IgD-negative memory B cell (primary cell): ENCODE data around the gene ADD1. TPM values are rescaled to one million over a fixed set of nuclear protein-coding genes. Genes with fewer than 3 reads are reported as not detected.

ENCODE experiments used
- H3K27ac Mint-ChIP-seq, 3 donors: one replicate each; pipeline ENCODE4 v1.8.0; 2020 to 2022; ENCODE audit warnings: mild to moderate bottlenecking in 3 of 3, mixed read lengths in 3 of 3, moderate library complexity in 1 of 3
- H3K27me3 Mint-ChIP-seq: one replicate; pipeline ENCODE4 v1.8.0; 2021; ENCODE audit warnings: mixed read lengths
- H3K36me3 Mint-ChIP-seq: one replicate; pipeline ENCODE4 v1.8.0; 2020; ENCODE audit warnings: mild to moderate bottlenecking, mixed read lengths
- H3K4me1 Mint-ChIP-seq, 3 donors: one replicate each; pipeline ENCODE4 v1.8.0; 2020 to 2022; ENCODE audit warnings: mixed read lengths in 3 of 3, mild to moderate bottlenecking in 1 of 3
- H3K4me3 Mint-ChIP-seq, 4 donors: one replicate each; pipeline ENCODE4 v1.8.0; 2020 to 2022; ENCODE audit warnings: mild to moderate bottlenecking in 4 of 4, mixed read lengths in 4 of 4, moderate library complexity in 3 of 4
- H3K9me3 Mint-ChIP-seq, 3 donors: one replicate each; pipeline ENCODE4 v1.8.0; 2020 to 2021; ENCODE audit warnings: mixed read lengths in 3 of 3, mild to moderate bottlenecking in 1 of 3
- polyA plus RNA-seq: library from polyadenylated mRNA; unstranded; fragments of 300-500 nt; fragmentation: Illumina TruSeq; gene quantifications from one replicate; pipeline ENCODE4 v1.2.3, GENCODE V29; 2021

ADD1 gene
- polyA plus RNA-seq, 1 donor from 2014 or later = 300 TPM

GRCh38 chr4:2924765-2925301, 81.2 kb downstream of the ADD1 start:
- Mint-ChIP-seq H3K27me3 (no peaks in the 10 kb centered on the region), H3K36me3 (peaks cover 19% of the 10 kb centered on the region), H3K4me1 (peaks cover 33 to 39% (median 36%) of the 10 kb centered on the region in 3 donors), H3K4me3 (peak overlapping the region in 1 of 4 donors; percentile 48), H3K27ac (peak overlapping the region; percentile 47 to 99 (median 53)), H3K9me3 (peaks cover 0 to 2% (median 1%) of the 10 kb centered on the region in 3 donors)

- Mint-ChIP-seq H3K4me3 (no peak overlapping the region), H3K27ac (peak overlapping the region in 2 of 3 donors; percentile 47 to 99), H3K4me1 (peaks cover 26 to 33% (median 31%) of the 10 kb centered on the region in 3 donors), H3K27me3 (no peaks in the 10 kb centered on the region), H3K36me3 (peaks cover 12% of the 10 kb centered on the region), H3K9me3 (peaks cover 0 to 1% (median 0%) of the 10 kb centered on the region in 3 donors)
Measured at GRCh38 chr4:2925496-2925895, 81.9 kb downstream of the ADD1 start.

- Mint-ChIP-seq H3K9me3 (peaks cover 0 to 1% (median 0%) of the 10 kb centered on the region in 3 donors), H3K27me3 (no peaks in the 10 kb centered on the region), H3K4me3 (no peak overlapping the region), H3K36me3 (peaks cover 8% of the 10 kb centered on the region), H3K4me1 (peaks cover 22 to 31% (median 28%) of the 10 kb centered on the region in 3 donors), H3K27ac (peak overlapping the region; percentile 19 to 59 (median 42))
Measured at GRCh38 chr4:2925931-2926860, 82.6 kb downstream of the ADD1 start.

GRCh38 chr4:2927016-2927695, 83.5 kb downstream of the ADD1 start:
- Mint-ChIP-seq H3K4me3 (no peak overlapping the region), H3K9me3 (no peaks in the 10 kb centered on the region), H3K36me3 (peaks cover 5% of the 10 kb centered on the region), H3K27me3 (no peaks in the 10 kb centered on the region), H3K4me1 (peaks cover 21 to 29% (median 25%) of the 10 kb centered on the region in 3 donors), H3K27ac (peak overlapping the region in 2 of 3 donors; percentile 39 to 98)

GRCh38 chr4:2927696-2928075, 84.0 kb downstream of the ADD1 start:
- peaks cover 21 to 28% (median 21%) of the 10 kb centered on the region in 3 donors for H3K4me1 Mint-ChIP-seq
- no peaks in the 10 kb centered on the region for H3K27me3 Mint-ChIP-seq
- H3K36me3 Mint-ChIP-seq = peaks cover 3% of the 10 kb centered on the region
- peak overlapping the region in 2 of 3 donors; percentile 12 to 98 for H3K27ac Mint-ChIP-seq
- H3K9me3 Mint-ChIP-seq = no peaks in the 10 kb centered on the region
- H3K4me3 Mint-ChIP-seq = no peak overlapping the region

DNA sequence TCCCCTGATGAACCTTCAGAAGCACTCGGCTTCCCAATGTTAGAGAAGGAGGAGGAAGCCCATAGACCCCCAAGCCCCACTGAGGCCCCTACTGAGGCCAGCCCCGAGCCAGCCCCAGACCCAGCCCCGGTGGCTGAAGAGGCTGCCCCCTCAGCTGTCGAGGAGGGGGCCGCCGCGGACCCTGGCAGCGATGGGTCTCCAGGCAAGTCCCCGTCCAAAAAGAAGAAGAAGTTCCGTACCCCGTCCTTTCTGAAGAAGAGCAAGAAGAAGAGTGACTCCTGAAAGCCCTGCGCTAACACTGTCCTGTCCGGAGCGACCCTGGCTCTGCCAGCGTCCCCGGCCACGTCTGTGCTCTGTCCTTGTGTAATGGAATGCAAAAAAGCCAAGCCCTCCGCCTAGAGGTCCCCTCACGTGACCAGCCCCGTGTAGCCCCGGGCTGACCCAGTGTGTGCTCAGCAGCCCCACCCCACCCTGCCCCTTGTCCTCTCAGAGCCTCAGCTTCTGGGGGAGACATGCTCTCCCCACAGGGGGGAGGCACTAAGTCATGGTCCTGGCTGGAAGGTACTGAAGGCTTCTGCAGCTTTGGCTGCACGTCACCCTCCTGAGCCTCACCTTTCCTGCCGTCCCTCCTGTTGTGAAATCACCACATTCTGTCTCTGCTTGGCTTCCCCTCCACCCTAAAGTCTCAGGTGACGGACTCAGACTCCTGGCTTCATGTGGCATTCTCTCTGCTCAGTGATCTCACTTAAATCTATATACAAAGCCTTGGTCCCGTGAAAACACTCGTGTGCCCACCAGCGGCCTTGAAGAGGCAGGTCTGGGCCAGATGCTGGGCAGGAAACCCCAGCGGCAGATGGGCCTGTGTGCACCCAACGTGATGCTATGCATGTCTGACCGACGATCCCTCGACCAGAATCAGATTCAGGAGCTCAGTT, 84.9 kb downstream of the ADD1 start:
- Mint-ChIP-seq H3K4me3 (peak overlapping the region in 1 of 4 donors; percentile 8), H3K36me3 (peaks cover 6% of the 10 kb centered on the region), H3K27me3 (no peaks in the 10 kb centered on the region), H3K9me3 (no peaks in the 10 kb centered on the region), H3K27ac (peak overlapping the region; percentile 41 to 98 (median 74)), H3K4me1 (peaks cover 21 to 26% (median 26%) of the 10 kb centered on the region in 3 donors)

- Mint-ChIP-seq H3K27ac (peak overlapping the region in 2 of 3 donors; percentile 41 to 98), H3K9me3 (no peaks in the 10 kb centered on the region), H3K4me3 (peak overlapping the region in 1 of 4 donors; percentile 8), H3K4me1 (peaks cover 16 to 23% (median 22%) of the 10 kb centered on the region in 3 donors), H3K36me3 (peaks cover 6% of the 10 kb centered on the region), H3K27me3 (no peaks in the 10 kb centered on the region)
Measured at GRCh38 chr4:2929469-2929868, 85.8 kb downstream of the ADD1 start.

DNA sequence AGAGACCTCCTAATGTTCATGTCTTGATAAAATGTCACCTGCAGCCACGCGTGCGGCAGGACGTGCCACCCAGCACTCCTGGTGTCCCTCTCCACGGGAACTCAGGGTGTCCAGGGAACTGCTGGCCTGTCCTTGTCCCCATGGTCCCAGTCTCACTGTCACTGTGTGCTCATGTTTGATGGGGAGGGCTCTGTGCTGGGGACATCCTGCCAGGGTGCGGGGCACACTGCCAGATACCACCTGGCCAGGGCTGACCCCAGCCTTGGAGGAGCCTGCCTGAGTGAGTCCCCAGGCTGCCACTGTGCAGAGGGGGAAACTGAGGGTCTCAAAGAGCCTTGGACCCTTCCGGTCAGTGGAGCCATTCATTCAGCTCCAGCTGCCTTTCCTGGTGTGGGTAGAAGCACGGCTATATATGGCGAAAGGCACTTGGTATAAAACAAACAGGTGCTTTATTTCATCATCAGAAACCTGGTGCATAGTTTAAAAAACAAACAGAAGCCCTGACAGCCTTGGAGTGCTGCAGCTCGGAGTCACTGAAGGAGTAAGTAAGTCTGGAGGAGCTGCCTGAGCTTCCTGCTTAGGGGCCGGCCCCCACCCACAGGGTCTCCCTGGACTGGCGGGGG, 86.6 kb downstream of the ADD1 start:
- peak overlapping the region in 2 of 4 donors; percentile 8 to 58 for H3K4me3 Mint-ChIP-seq
- H3K27me3 Mint-ChIP-seq = no peaks in the 10 kb centered on the region
- no peaks in the 10 kb centered on the region for H3K9me3 Mint-ChIP-seq
- H3K36me3 Mint-ChIP-seq = peaks cover 6% of the 10 kb centered on the region
- H3K27ac Mint-ChIP-seq = peak overlapping the region; percentile 31 to 98 (median 84)
- peaks cover 16 to 23% (median 22%) of the 10 kb centered on the region in 3 donors for H3K4me1 Mint-ChIP-seq

GRCh38 chr4:2930758-2931511, 87.3 kb downstream of the ADD1 start:
- Mint-ChIP-seq H3K4me1 (peaks cover 22 to 29% (median 28%) of the 10 kb centered on the region in 3 donors), H3K27ac (peak overlapping the region; percentile 31 to 98 (median 92)), H3K36me3 (peaks cover 6% of the 10 kb centered on the region), H3K4me3 (peak overlapping the region in 2 of 4 donors; percentile 8 to 58), H3K9me3 (no peaks in the 10 kb centered on the region), H3K27me3 (no peaks in the 10 kb centered on the region)

GRCh38 chr4:2931512-2932301, 88.1 kb downstream of the ADD1 start:
- Mint-ChIP-seq H3K9me3 (no peaks in the 10 kb centered on the region), H3K27ac (peak overlapping the region; percentile 92 to 98 (median 95)), H3K36me3 (peaks cover 6% of the 10 kb centered on the region), H3K27me3 (no peaks in the 10 kb centered on the region), H3K4me1 (peaks cover 29 to 36% (median 33%) of the 10 kb centered on the region in 3 donors), H3K4me3 (peak overlapping the region; percentile 81 to 90 (median 87))

- Mint-ChIP-seq H3K36me3 (peaks cover 6% of the 10 kb centered on the region), H3K27me3 (no peaks in the 10 kb centered on the region), H3K4me3 (peak overlapping the region; percentile 81 to 96 (median 92)), H3K9me3 (no peaks in the 10 kb centered on the region), H3K4me1 (peaks cover 37 to 42% (median 39%) of the 10 kb centered on the region in 3 donors), H3K27ac (peak overlapping the region; percentile 92 to 98 (median 95))
Measured at GRCh38 chr4:2932321-2932950, 88.8 kb downstream of the ADD1 start.

- Mint-ChIP-seq H3K4me1 (peaks cover 33 to 45% (median 42%) of the 10 kb centered on the region in 3 donors), H3K4me3 (peak overlapping the region; percentile 81 to 96 (median 92)), H3K27ac (peak overlapping the region; percentile 92 to 98 (median 95)), H3K36me3 (peaks cover 6% of the 10 kb centered on the region), H3K27me3 (no peaks in the 10 kb centered on the region), H3K9me3 (no peaks in the 10 kb centered on the region)
Measured at GRCh38 chr4:2932951-2933565, 89.4 kb downstream of the ADD1 start.
